MM.1S (cell line): ENCODE results near the gene RPS29.
"Not testable (repeated sequence)": the region's sequence is repeated elsewhere in the genome, so short reads cannot be mapped to it uniquely, and the experiment has no call there.

Experiments used
- DNase-seq: peaks from one replicate; pipeline ENCODE4 v3.0.0-alpha.2; 2015
- H2AFZ ChIP-seq: fragments of 300-600 bp; sonication (generic); 2 replicates; pipeline ENCODE4 v1.6.0; 2016; ENCODE audit warnings: antibody characterized with exemption, low read length
- H3F3A ChIP-seq: fragments of 300-600 bp; sonication (generic); 2 replicates; pipeline ENCODE4 v1.6.1; 2016; ENCODE audit warnings: mild to moderate bottlenecking, antibody characterized with exemption, low read length, moderate library complexity, mixed read lengths; ENCODE audit not compliant: insufficient read depth
- H3K27ac ChIP-seq: fragments of 300-600 bp; sonication (generic); 2 replicates; pipeline ENCODE4 v1.5.1; 2016; ENCODE audit warnings: mild to moderate bottlenecking, low read length
- H3K27me3 ChIP-seq: fragments of 300-600 bp; sonication (generic); replicated peaks from 2 replicates; pipeline ENCODE4 v1.6.0; 2016; ENCODE audit warnings: low read length; ENCODE audit not compliant: insufficient read depth
- H3K36me3 ChIP-seq: fragments of 300-600 bp; sonication (generic); replicated peaks from 2 replicates; pipeline ENCODE4 v1.6.1; 2016; ENCODE audit warnings: mild to moderate bottlenecking, low read length, mixed read lengths; ENCODE audit not compliant: insufficient read depth
- H3K4me1 ChIP-seq: fragments of 300-600 bp; sonication (generic); 2 replicates; pipeline ENCODE4 v1.6.1; 2016; ENCODE audit warnings: low read length, mixed read lengths
- H3K4me2 ChIP-seq: fragments of 300-600 bp; sonication (generic); 2 replicates; pipeline ENCODE4 v1.6.0; 2016; ENCODE audit warnings: low read depth, low read length
- H3K4me3 ChIP-seq: fragments of 300-600 bp; sonication (generic); 2 replicates; pipeline ENCODE4 v1.5.1; 2016; ENCODE audit warnings: low read length, mixed read lengths
- H3K79me2 ChIP-seq: fragments of 300-600 bp; sonication (generic); 2 replicates; pipeline ENCODE4 v1.6.1; 2016; ENCODE audit warnings: mixed run types, low read length, mixed read lengths
- H3K9ac ChIP-seq: fragments of 300-600 bp; sonication (generic); 2 replicates; pipeline ENCODE4 v1.6.1; 2016; ENCODE audit warnings: low read length, mixed read lengths
- H3K9me2 ChIP-seq: fragments of 300-600 bp; sonication (generic); replicated peaks from 2 replicates; pipeline ENCODE4 v1.6.1; 2016; ENCODE audit warnings: mild to moderate bottlenecking, low read length, mixed read lengths; ENCODE audit not compliant: insufficient read depth
- H3K9me3 ChIP-seq: fragments of 300-600 bp; sonication (generic); replicated peaks from 2 replicates; pipeline ENCODE4 v1.6.1; 2016; ENCODE audit warnings: mild to moderate bottlenecking, low read length, mixed read lengths; ENCODE audit not compliant: insufficient read depth
- H4K20me1 ChIP-seq: fragments of 300-600 bp; sonication (generic); 2 replicates; pipeline ENCODE4 v1.6.1; 2016; ENCODE audit warnings: mild to moderate bottlenecking, low read length, moderate library complexity, mixed read lengths; ENCODE audit not compliant: insufficient read depth
- CTCF ChIP-seq: fragments of 300-600 bp; sonication (generic); IDR thresholded peaks from 2 replicates; pipeline ENCODE4 v1.5.1; 2016; ENCODE audit warnings: antibody characterized with exemption, low read length, mixed read lengths
- EZH2 ChIP-seq: fragments of 300-600 bp; sonication (generic); optimal IDR thresholded peaks from 2 replicates; pipeline ENCODE3; 2017; ENCODE audit warnings: low read depth, mild to moderate bottlenecking, antibody characterized with exemption, low read length, mixed read lengths
- EZH2phosphoT487 ChIP-seq: fragments of 300-600 bp; sonication (generic); IDR thresholded peaks from 2 replicates; pipeline ENCODE4 v1.6.1; 2018; ENCODE audit warnings: antibody characterized with exemption, low read length

Gene RPS29

GRCh38 chr14:49621114-49621881 is 35.1 kb upstream of the RPS29 start:
- Histone ChIP-seq H3K9me3 (no peaks in the 10 kb centered on the region), H3K9me2 (no peaks in the 10 kb centered on the region), H2AFZ (peak overlapping the region; percentile 56), H3K4me2 (peak overlapping the region; percentile 82), H3K27ac (peak overlapping the region; percentile 98; the same call in 1 of the 2 replicates), H3K4me3 (peak overlapping the region; percentile 81), H3K9ac (peak overlapping the region; percentile 95), H3F3A (peaks cover 11% of the 10 kb centered on the region), H3K79me2 (peaks cover 60% of the 10 kb centered on the region), H4K20me1 (no peaks in the 10 kb centered on the region), H3K4me1 (no peaks in the 10 kb centered on the region), H3K36me3 (no peaks in the 10 kb centered on the region), H3K27me3 (no peaks in the 10 kb centered on the region)
- no peak for TF ChIP-seq CTCF
- TF ChIP-seq EZH2, result no peak
- no peak for TF ChIP-seq EZH2phosphoT487
- peak; percentile 41 for DNase-seq

- H3K9ac ChIP-seq, result peak within 1 kb of the TSS; percentile 95
- no peaks in the 10 kb centered on the region for H3K27me3 ChIP-seq
- peak within 1 kb of the TSS; percentile 98 for H3K27ac ChIP-seq
- no peaks in the 10 kb centered on the region for H4K20me1 ChIP-seq
- no peaks in the 10 kb centered on the region for H3K9me3 ChIP-seq
- peak; percentile 92 for DNase-seq
- H3K79me2 ChIP-seq, result peaks cover 57% of the 10 kb centered on the region
- peak within 1 kb of the TSS; percentile 82 for H3K4me2 ChIP-seq
- H3K9me2 ChIP-seq, result no peaks in the 10 kb centered on the region
- H3K4me3 ChIP-seq, result peak within 1 kb of the TSS; percentile 81
- TF ChIP-seq EZH2phosphoT487 (no peak), CTCF (0 out of 2 replicates have a peak, but pooled peaks have one; percentile 4), EZH2 (no peak)
- no peaks in the 10 kb centered on the region for H3K4me1 ChIP-seq
- H3K36me3 ChIP-seq, result no peaks in the 10 kb centered on the region
- peak within 1 kb of the TSS; percentile 56 for H2AFZ ChIP-seq
- peaks cover 11% of the 10 kb centered on the region for H3F3A ChIP-seq
Observed at GRCh38 chr14:49620182-49621113, 34.3 kb upstream of the RPS29 start, which contains the start of the genes MGAT2 and RPL36AL. Gene MGAT2 (plus strand): TSS chr14:49620799. CDS start chr14:49621269, 470 bp downstream. Gene RPL36AL (minus strand): TSS chr14:49620626. CDS start chr14:49619104, 1,522 bp downstream.

- no peaks in the 10 kb centered on the region for H3K27me3 ChIP-seq
- H3K9me2 ChIP-seq, result no peaks in the 10 kb centered on the region
- no peaks in the 10 kb centered on the region for H4K20me1 ChIP-seq
- H3K4me3 ChIP-seq, result peak overlapping the region; percentile 81
- H3K4me1 ChIP-seq, result no peaks in the 10 kb centered on the region
- TF ChIP-seq CTCF (no peak), EZH2phosphoT487 (no peak), EZH2 (no peak)
- no peak for DNase-seq
- H3K9me3 ChIP-seq, result no peaks in the 10 kb centered on the region
- peaks cover 56% of the 10 kb centered on the region for H3K79me2 ChIP-seq
- H3K4me2 ChIP-seq, result peak overlapping the region; percentile 54
- H3F3A ChIP-seq, result peaks cover 11% of the 10 kb centered on the region
- no peak overlapping the region for H2AFZ ChIP-seq
- peak overlapping the region; percentile 98; the same call in 1 of the 2 replicates for H3K27ac ChIP-seq
- H3K36me3 ChIP-seq, result no peaks in the 10 kb centered on the region
- peak overlapping the region; percentile 95 for H3K9ac ChIP-seq
Observed at GRCh38 chr14:49619730-49620129, 33.5 kb upstream of the RPS29 start.

- H2AFZ ChIP-seq, DNase-seq, H3K27me3 ChIP-seq, H3F3A ChIP-seq, H3K36me3 ChIP-seq, H3K27ac ChIP-seq, H4K20me1 ChIP-seq, H3K9me2 ChIP-seq, H3K4me1 ChIP-seq, H3K9me3 ChIP-seq: not testable (repeated sequence)
- Histone ChIP-seq H3K79me2 (peaks cover 56% of the 10 kb centered on the region), H3K4me3 (peak overlapping the region; percentile 81), H3K9ac (peak overlapping the region; percentile 95; the same call in 1 of the 2 replicates), H3K4me2 (peak overlapping the region; percentile 54)
Observed at GRCh38 chr14:49619273-49619672, 33.1 kb upstream of the RPS29 start.
